Activated gamma-delta T cell treated with Interleukin-2 at 50 U/mL for 16 hours (primary cell): Measurements from ENCODE around the gene ST6GALNAC4.
A peak's percentile ranks its signal among the peaks of the same experiment; 100 is the strongest.

Source experiments
- DNase-seq: peaks from one replicate; pipeline ENCODE4 v3.0.0-alpha.2; 2020

ST6GALNAC4 gene

DNA sequence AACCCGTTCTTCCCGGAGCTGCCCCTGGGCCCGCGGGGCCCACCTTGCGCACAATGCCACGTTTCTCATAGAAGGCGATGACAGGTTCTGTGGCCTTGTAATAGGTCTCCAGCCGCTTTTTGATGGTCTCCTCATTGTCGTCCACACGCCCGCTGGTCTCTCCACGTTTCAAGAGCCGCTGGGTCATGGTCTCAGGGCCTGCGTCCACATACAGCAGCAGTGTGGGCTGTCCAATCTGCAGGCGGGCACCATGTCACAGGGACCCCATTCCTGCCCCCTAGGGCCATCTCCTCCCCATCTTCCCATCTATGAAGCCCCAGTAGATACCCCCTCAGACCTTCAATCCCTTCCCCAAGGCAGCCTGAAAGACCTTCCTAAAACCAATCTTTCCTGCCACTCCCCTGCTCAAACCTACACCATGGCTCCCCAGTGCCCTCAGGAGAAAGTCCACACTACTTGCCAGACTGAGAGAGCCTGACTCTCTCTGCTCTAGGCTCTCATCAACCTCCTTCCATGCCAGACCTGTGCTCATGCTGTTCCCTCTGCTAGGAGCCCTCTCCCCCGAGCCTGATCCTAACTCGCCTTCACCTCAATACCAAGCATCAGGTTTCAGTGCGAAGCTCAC lies 48.5 kb downstream of the ST6GALNAC4 start:
- no peak for DNase-seq

- no peak for DNase-seq
These were observed 49.2 kb downstream of the ST6GALNAC4 start for GRCh38 chr9:127867356-127868277.

- no peak for DNase-seq
These were observed 50.3 kb downstream of the ST6GALNAC4 start for GRCh38 chr9:127866535-127866934.

- DNase-seq, result no peak
These were observed 51.0 kb downstream of the ST6GALNAC4 start for GRCh38 chr9:127865645-127866464.

DNA sequence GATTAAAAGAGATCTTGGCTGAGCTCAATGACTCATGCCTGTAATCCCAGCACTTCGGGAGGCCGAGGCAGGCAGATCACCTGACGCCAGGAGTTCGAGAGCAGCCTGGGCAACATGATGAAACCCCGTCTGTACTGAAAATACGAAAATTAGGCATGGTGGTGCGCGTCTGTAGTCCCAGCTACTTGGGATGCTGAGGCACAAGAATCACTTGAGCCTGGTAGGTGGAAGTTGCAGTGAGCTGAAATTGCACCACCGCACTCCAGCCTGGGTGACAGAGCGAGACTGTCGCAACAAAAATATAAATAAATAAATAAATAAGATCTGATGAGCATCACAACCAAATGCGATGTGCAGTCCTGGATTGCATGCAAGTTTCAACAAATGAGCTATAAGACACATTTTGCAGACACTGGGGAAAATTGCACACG lies 53.6 kb downstream of the ST6GALNAC4 start:
- no peak for DNase-seq

- DNase-seq, result peak; percentile 76
These were observed 54.5 kb downstream of the ST6GALNAC4 start for GRCh38 chr9:127862075-127863011.

DNA sequence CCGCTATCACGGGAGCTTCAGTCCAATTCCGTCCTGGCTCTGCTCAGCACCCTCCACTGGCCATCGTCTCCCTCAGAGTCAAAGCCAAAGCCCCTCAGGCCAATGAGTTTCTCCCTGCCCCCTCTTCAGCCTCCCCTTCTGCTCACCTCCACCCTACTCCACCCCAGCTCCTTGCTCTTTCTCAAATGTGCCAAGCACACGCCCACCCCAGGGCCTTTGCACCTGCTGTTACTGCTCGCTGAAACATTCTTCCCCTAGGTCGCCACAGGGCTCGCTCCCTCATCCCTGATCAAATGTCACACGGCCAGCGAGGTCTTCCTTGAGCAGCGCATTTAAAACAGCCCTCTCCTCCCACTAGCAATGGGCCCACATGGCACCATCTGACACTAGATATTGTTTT lies 56.1 kb downstream of the ST6GALNAC4 start:
- no peak for DNase-seq

- DNase-seq, result no peak
These were observed 56.6 kb downstream of the ST6GALNAC4 start for GRCh38 chr9:127860260-127860659.

DNA sequence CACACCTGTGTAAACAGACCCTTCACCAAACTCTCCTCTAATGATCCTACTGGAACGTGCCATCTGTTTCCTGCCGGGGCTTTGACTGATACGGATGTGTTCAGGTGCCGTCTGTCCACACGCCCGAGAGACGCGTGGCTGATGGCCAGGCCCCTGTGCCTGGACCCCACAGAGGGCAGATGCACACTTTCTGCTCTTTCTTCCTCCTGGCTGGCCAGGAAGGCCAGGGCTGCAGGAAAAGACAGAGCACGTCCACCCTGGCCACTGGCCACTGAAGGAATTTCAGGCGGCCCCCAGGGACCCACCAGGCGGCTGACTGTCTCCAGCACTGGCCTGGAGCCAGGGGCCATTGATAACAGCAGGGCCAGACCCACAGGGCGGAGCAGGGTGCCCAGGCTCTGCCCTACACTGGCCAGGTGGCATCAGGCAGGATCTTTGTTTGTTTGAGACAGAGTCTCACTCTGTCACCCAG lies 58.8 kb downstream of the ST6GALNAC4 start:
- no peak for DNase-seq
